Measurements from ENCODE around the gene RSRC2. TPM values are rescaled to one million over a fixed set of nuclear protein-coding genes. Genes with fewer than 3 reads are reported as not detected.

RSRC2 gene
- total and polyA plus RNA-seq, 2 experiments from 2014 or later, result 41.5 to 51.7 TPM

DNA sequence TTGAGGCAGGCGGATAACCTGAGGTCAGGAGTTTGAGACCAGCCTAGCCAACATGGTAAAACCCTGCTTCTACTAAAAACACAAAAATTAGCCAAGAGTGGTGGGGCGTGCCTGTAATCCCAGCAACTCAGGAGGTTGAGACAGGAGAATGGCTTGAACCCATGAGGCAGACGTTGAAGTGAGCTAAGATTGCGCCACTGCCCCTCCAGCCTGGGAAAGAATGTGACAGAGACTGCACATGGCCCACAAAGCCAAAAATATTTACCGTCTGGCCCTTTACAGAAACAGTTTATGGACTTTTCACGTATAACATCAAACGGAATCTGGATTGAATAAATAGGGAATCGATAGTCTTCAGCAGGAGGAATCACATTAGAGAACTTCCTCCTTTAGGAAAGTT is 3.5 kb downstream of the RSRC2 start:
- H3K36me3 ChIP-seq (ENCODE audit: low read depth), result peaks cover 45% of the 10 kb centered on the region
- H3K4me2 ChIP-seq (ENCODE audit: unreplicated experiment), result peak overlapping the region; percentile 90
- H4K20me1 ChIP-seq (ENCODE audit: insufficient read depth), result peaks cover 23% of the 10 kb centered on the region
- DNase-seq, result peak; percentile 79
- peaks cover 89% of the 10 kb centered on the region for H3K79me2 ChIP-seq (ENCODE audit: insufficient read depth)
- in situ Hi-C loops (cut with MboI), result no loop called here
- no peaks in the 10 kb centered on the region for H3K9me3 ChIP-seq (ENCODE audit: low read depth)
- peak overlapping the region; percentile 99 for H3K9ac ChIP-seq
- 27% methylated on average over 8 of the region's 8 CpGs for WGBS, 2 experiments (ENCODE audit: low coverage in 1 of 2, low lambda C conversion rate in 2 of 2, missing lambda C conversion rate in 2 of 2)
- H3F3A ChIP-seq (ENCODE audit: insufficient read depth), result peaks cover 64% of the 10 kb centered on the region
- H3K4me3 ChIP-seq, result peak overlapping the region; percentile 93
- peak overlapping the region; percentile 99 for H3K27ac ChIP-seq
- peaks cover 52% of the 10 kb centered on the region for H3K4me1 ChIP-seq (ENCODE audit: insufficient read depth)
- TF ChIP-seq EZH2 (IDR thresholded peaks at IDR 0.05; ENCODE audit: insufficient read depth, poor library complexity, severe bottlenecking) (no peak), EZH2phosphoT487 (IDR thresholded peaks at IDR 0.05; ENCODE audit: insufficient read depth, low read depth) (no peak)
- no peaks in the 10 kb centered on the region for H3K27me3 ChIP-seq (replicated peaks; ENCODE audit: insufficient read depth)
- H3K9me2 ChIP-seq (ENCODE audit: insufficient read depth), result no peaks in the 10 kb centered on the region
- no peak overlapping the region for H2AFZ ChIP-seq

DNA sequence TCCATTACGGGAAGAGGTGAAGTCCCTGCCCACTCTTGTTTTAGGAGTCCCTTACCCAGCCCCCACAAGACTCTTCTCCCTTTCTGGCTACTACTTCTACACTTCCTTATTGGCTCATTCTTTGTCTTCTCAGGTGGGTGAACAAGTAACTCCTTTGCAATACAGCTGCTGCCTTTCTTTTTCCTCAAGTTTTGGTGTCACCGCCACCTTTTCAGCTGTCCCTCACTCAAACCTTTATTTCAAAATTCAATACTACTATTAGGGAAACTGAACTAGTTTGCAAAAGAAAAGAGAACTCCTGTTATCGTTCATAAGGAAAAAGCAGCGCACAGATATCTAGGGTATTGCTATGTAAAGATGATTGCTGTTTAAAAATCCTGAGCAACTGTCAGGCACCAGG is 6.1 kb downstream of the RSRC2 start:
- peaks cover 69% of the 10 kb centered on the region for H3K36me3 ChIP-seq (ENCODE audit: low read depth)
- no peak overlapping the region for H3K4me3 ChIP-seq
- no peaks in the 10 kb centered on the region for H3K27me3 ChIP-seq (replicated peaks; ENCODE audit: insufficient read depth)
- no peaks in the 10 kb centered on the region for H3K9me2 ChIP-seq (ENCODE audit: insufficient read depth)
- H4K20me1 ChIP-seq (ENCODE audit: insufficient read depth), result peaks cover 30% of the 10 kb centered on the region
- TF ChIP-seq EZH2phosphoT487 (IDR thresholded peaks at IDR 0.05; ENCODE audit: insufficient read depth, low read depth), result no peak
- TF ChIP-seq EZH2 (IDR thresholded peaks at IDR 0.05; ENCODE audit: insufficient read depth, poor library complexity, severe bottlenecking), result no peak
- peaks cover 79% of the 10 kb centered on the region for H3F3A ChIP-seq (ENCODE audit: insufficient read depth)
- in situ Hi-C loops (cut with MboI), result no loop called here
- no peaks in the 10 kb centered on the region for H3K9me3 ChIP-seq (ENCODE audit: low read depth)
- no peak overlapping the region for H3K4me2 ChIP-seq (ENCODE audit: unreplicated experiment)
- peaks cover 95% of the 10 kb centered on the region for H3K79me2 ChIP-seq (ENCODE audit: insufficient read depth)
- 98 to 99% methylated on average over 4 of the region's 4 CpGs for WGBS, 2 experiments (ENCODE audit: low coverage in 1 of 2, low lambda C conversion rate in 2 of 2, missing lambda C conversion rate in 2 of 2)
- peaks cover 57% of the 10 kb centered on the region for H3K4me1 ChIP-seq (ENCODE audit: insufficient read depth)
- peak overlapping the region; percentile 99; the same call in 1 of the 2 replicates for H3K27ac ChIP-seq
- DNase-seq, result no peak
- no peak overlapping the region for H3K9ac ChIP-seq
- H2AFZ ChIP-seq, result no peak overlapping the region

DNA sequence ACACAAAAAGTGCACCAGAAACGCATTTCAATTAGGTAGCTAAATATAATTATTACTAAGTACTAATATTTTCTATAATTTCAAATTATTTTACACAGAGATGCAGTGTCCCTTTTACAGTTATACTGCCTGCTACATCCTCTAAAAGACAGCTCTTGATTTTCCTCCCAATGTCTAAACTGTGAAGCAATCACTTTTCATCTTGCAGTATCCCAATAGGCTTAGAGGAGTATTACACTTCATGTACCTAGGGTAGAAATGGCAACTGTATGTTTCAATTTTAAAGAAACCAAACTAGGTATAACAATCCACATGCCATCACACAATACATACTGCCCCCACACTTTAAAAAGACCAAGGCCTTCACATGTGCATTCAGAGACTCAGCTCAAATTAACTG is 7.3 kb downstream of the RSRC2 start:
- no peak overlapping the region for H3K4me3 ChIP-seq
- no peak overlapping the region for H2AFZ ChIP-seq
- H3K27ac ChIP-seq, result peak overlapping the region; percentile 80
- peaks cover 87% of the 10 kb centered on the region for H3F3A ChIP-seq (ENCODE audit: insufficient read depth)
- peaks cover 52% of the 10 kb centered on the region for H3K4me1 ChIP-seq (ENCODE audit: insufficient read depth)
- H3K36me3 ChIP-seq (ENCODE audit: low read depth), result peaks cover 77% of the 10 kb centered on the region
- in situ Hi-C loops (cut with MboI), result no loop called here
- H3K9me2 ChIP-seq (ENCODE audit: insufficient read depth), result no peaks in the 10 kb centered on the region
- peaks cover 95% of the 10 kb centered on the region for H3K79me2 ChIP-seq (ENCODE audit: insufficient read depth)
- no peaks in the 10 kb centered on the region for H3K9me3 ChIP-seq (ENCODE audit: low read depth)
- no peak overlapping the region; the same call in 1 of the 2 replicates for H3K9ac ChIP-seq
- H3K27me3 ChIP-seq (replicated peaks; ENCODE audit: insufficient read depth), result no peaks in the 10 kb centered on the region
- 94 to 100% methylated on average over 1 of the region's 1 CpG for WGBS, 2 experiments (ENCODE audit: low coverage in 1 of 2, low lambda C conversion rate in 2 of 2, missing lambda C conversion rate in 2 of 2)
- DNase-seq, result peak; percentile 38
- H4K20me1 ChIP-seq (ENCODE audit: insufficient read depth), result peaks cover 28% of the 10 kb centered on the region
- no peak for TF ChIP-seq EZH2 (IDR thresholded peaks at IDR 0.05; ENCODE audit: insufficient read depth, poor library complexity, severe bottlenecking)
- no peak for TF ChIP-seq EZH2phosphoT487 (IDR thresholded peaks at IDR 0.05; ENCODE audit: insufficient read depth, low read depth)
- H3K4me2 ChIP-seq (ENCODE audit: unreplicated experiment), result no peak overlapping the region

DNA sequence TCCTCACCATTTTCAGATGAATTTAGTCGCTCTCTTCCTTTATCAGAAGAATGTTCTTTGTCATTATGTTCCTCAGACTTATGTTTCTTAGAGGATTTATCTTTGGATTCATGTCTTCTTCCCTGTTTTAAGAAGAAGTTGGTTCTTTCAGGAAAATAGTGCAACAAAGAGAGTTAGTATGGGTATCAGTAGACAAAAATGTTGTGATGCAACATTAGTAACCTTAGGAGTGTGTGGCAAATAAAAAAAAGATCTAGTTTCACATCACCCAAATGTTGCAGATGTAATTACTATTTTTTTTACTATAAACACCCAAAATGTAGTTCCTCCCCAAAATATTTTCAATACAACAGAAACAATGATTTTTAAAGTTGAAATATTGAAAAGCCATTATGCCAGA is 7.8 kb downstream of the RSRC2 start:
- Histone ChIP-seq H3K79me2 (ENCODE audit: insufficient read depth) (peaks cover 95% of the 10 kb centered on the region), H3K4me3 (no peak overlapping the region), H3K9me2 (ENCODE audit: insufficient read depth) (no peaks in the 10 kb centered on the region), H3F3A (ENCODE audit: insufficient read depth) (peaks cover 85% of the 10 kb centered on the region), H3K4me1 (ENCODE audit: insufficient read depth) (peaks cover 47% of the 10 kb centered on the region), H3K27ac (peak overlapping the region; percentile 80), H3K9me3 (ENCODE audit: low read depth) (no peaks in the 10 kb centered on the region), H3K36me3 (ENCODE audit: low read depth) (peaks cover 83% of the 10 kb centered on the region), H3K27me3 (replicated peaks; ENCODE audit: insufficient read depth) (no peaks in the 10 kb centered on the region), H3K9ac (peak overlapping the region; percentile 10; the same call in 1 of the 2 replicates), H4K20me1 (ENCODE audit: insufficient read depth) (peaks cover 23% of the 10 kb centered on the region), H2AFZ (no peak overlapping the region), H3K4me2 (ENCODE audit: unreplicated experiment) (no peak overlapping the region)
- 91 to 95% methylated on average over 1 of the region's 1 CpG for WGBS, 2 experiments (ENCODE audit: low coverage in 1 of 2, low lambda C conversion rate in 2 of 2, missing lambda C conversion rate in 2 of 2)
- no peak for TF ChIP-seq EZH2 (IDR thresholded peaks at IDR 0.05; ENCODE audit: insufficient read depth, poor library complexity, severe bottlenecking)
- no peak for TF ChIP-seq EZH2phosphoT487 (IDR thresholded peaks at IDR 0.05; ENCODE audit: insufficient read depth, low read depth)
- peak; percentile 35 for DNase-seq
- in situ Hi-C loops (cut with MboI), result no loop called here

DNA sequence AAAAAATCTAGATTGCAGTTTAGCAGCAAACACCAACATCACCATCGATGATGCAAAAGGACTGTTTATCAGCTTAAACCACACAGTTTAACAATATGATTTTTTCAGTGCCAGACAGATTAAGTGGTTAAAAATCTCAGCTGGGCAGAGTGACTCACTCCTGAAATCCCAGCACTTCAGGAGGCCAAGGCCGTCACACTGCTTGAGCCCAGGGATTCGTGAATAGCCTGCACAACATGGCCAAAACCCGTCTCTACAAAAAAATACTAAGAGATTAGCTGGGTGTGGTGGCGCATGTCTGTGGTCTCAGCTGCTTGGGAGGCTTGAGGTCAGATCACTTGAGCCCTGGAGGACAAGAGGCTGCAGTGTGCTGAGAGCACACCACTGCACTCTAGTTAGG is 8.9 kb downstream of the RSRC2 start:
- peak; percentile 94 for DNase-seq
- Histone ChIP-seq H3F3A (ENCODE audit: insufficient read depth) (peaks cover 87% of the 10 kb centered on the region), H3K9ac (peak overlapping the region; percentile 51), H2AFZ (no peak overlapping the region), H3K27ac (peak overlapping the region; percentile 80), H3K79me2 (ENCODE audit: insufficient read depth) (peaks cover 94% of the 10 kb centered on the region), H3K9me3 (ENCODE audit: low read depth) (no peaks in the 10 kb centered on the region), H3K36me3 (ENCODE audit: low read depth) (peaks cover 92% of the 10 kb centered on the region), H3K4me3 (no peak overlapping the region), H3K4me2 (ENCODE audit: unreplicated experiment) (peak overlapping the region; percentile 20), H3K4me1 (ENCODE audit: insufficient read depth) (peaks cover 37% of the 10 kb centered on the region), H3K9me2 (ENCODE audit: insufficient read depth) (no peaks in the 10 kb centered on the region), H3K27me3 (replicated peaks; ENCODE audit: insufficient read depth) (no peaks in the 10 kb centered on the region), H4K20me1 (ENCODE audit: insufficient read depth) (peaks cover 17% of the 10 kb centered on the region)
- TF ChIP-seq EZH2 (IDR thresholded peaks at IDR 0.05; ENCODE audit: insufficient read depth, poor library complexity, severe bottlenecking), result no peak
- no peak for TF ChIP-seq EZH2phosphoT487 (IDR thresholded peaks at IDR 0.05; ENCODE audit: insufficient read depth, low read depth)
- WGBS, 2 experiments (ENCODE audit: low coverage in 1 of 2, low lambda C conversion rate in 2 of 2, missing lambda C conversion rate in 2 of 2), result 23 to 24% methylated on average over 5 of the region's 5 CpGs
- in situ Hi-C loops (cut with MboI), result no loop called here

Measured in GM23248 (cell line).